ENCODE results near the gene SURF6. TPM values are rescaled to one million over a fixed set of nuclear protein-coding genes. Genes with fewer than 3 reads are reported as not detected.

The SURF6 gene
- total RNA-seq, 4 donors from 2014 or later, result 15.0 to 36.2 (median 27.5) TPM

GRCh38 chr9:133369422-133369821 is 33.4 kb upstream of the SURF6 start:
- Histone ChIP-seq H3K9me3 (no peaks in the 10 kb centered on the region), H3K4me1 (peaks cover 57 to 80% (median 70%) of the 10 kb centered on the region in 4 donors), H3K27me3 (no peaks in the 10 kb centered on the region), H3K36me3 (peaks cover 24 to 60% (median 51%) of the 10 kb centered on the region in 4 donors), H3K27ac (replicated peaks in 1 of 4) (no peak overlapping the region), H3K4me3 (no peak overlapping the region)
- DNase-seq (ENCODE audit: extremely low spot score), result no peak
- intact Hi-C loops (cut with DNase I), result no loop called here
- TF ChIP-seq CTCF (IDR thresholded peaks at IDR 0.05) (no peak), POLR2A (IDR thresholded peaks at IDR 0.05; ENCODE audit: low read depth) (no peak), POLR2AphosphoS5 (IDR thresholded peaks at IDR 0.05) (no peak), EP300 (IDR thresholded peaks at IDR 0.05) (no peak)
- 86% methylated on average over 6 of the region's 6 CpGs for WGBS

GRCh38 chr9:133368249-133368881 is 32.4 kb upstream of the SURF6 start:
- peaks cover 49 to 70% (median 60%) of the 10 kb centered on the region in 4 donors for H3K4me1 ChIP-seq
- H3K9me3 ChIP-seq, result no peaks in the 10 kb centered on the region
- H3K4me3 ChIP-seq, result no peak overlapping the region
- peaks cover 33 to 69% (median 60%) of the 10 kb centered on the region in 4 donors for H3K36me3 ChIP-seq
- no peak for TF ChIP-seq CTCF (IDR thresholded peaks at IDR 0.05)
- TF ChIP-seq POLR2AphosphoS5 (IDR thresholded peaks at IDR 0.05), result no peak
- no peak for TF ChIP-seq EP300 (IDR thresholded peaks at IDR 0.05)
- no peak for TF ChIP-seq POLR2A (IDR thresholded peaks at IDR 0.05; ENCODE audit: low read depth)
- no peak for DNase-seq (ENCODE audit: extremely low spot score)
- 66% methylated on average over 13 of the region's 18 CpGs for WGBS
- intact Hi-C loops (cut with DNase I), result no loop called here
- no peaks in the 10 kb centered on the region for H3K27me3 ChIP-seq
- no peak overlapping the region for H3K27ac ChIP-seq (replicated peaks in 1 of 4)

- H3K4me3 ChIP-seq, result no peak overlapping the region
- no peak overlapping the region for H3K27ac ChIP-seq (replicated peaks in 1 of 4)
- H3K4me1 ChIP-seq, result peaks cover 44 to 64% (median 54%) of the 10 kb centered on the region in 4 donors
- no peaks in the 10 kb centered on the region for H3K9me3 ChIP-seq
- intact Hi-C loops (cut with DNase I), result no loop called here
- TF ChIP-seq CTCF (IDR thresholded peaks at IDR 0.05), result no peak
- TF ChIP-seq EP300 (IDR thresholded peaks at IDR 0.05), result no peak
- TF ChIP-seq POLR2AphosphoS5 (IDR thresholded peaks at IDR 0.05), result no peak
- TF ChIP-seq POLR2A (IDR thresholded peaks at IDR 0.05; ENCODE audit: low read depth), result no peak
- WGBS, result 84% methylated on average over 6 of the region's 10 CpGs
- H3K27me3 ChIP-seq, result no peaks in the 10 kb centered on the region
- H3K36me3 ChIP-seq, result peaks cover 39 to 69% (median 60%) of the 10 kb centered on the region in 4 donors
- no peak for DNase-seq (ENCODE audit: extremely low spot score)
Observed at GRCh38 chr9:133367778-133368177, 31.8 kb upstream of the SURF6 start.

- peaks cover 39 to 58% (median 48%) of the 10 kb centered on the region in 4 donors for H3K4me1 ChIP-seq
- no peaks in the 10 kb centered on the region for H3K27me3 ChIP-seq
- no peak for DNase-seq (ENCODE audit: extremely low spot score)
- no peak overlapping the region for H3K27ac ChIP-seq (replicated peaks in 1 of 4)
- 85% methylated on average over 9 of the region's 22 CpGs for WGBS
- TF ChIP-seq CTCF (IDR thresholded peaks at IDR 0.05) (no peak), POLR2AphosphoS5 (IDR thresholded peaks at IDR 0.05) (no peak), EP300 (IDR thresholded peaks at IDR 0.05) (no peak), POLR2A (IDR thresholded peaks at IDR 0.05; ENCODE audit: low read depth) (no peak)
- no peaks in the 10 kb centered on the region for H3K9me3 ChIP-seq
- no peak overlapping the region for H3K4me3 ChIP-seq
- intact Hi-C loops (cut with DNase I), result no loop called here
- peaks cover 44 to 70% (median 63%) of the 10 kb centered on the region in 4 donors for H3K36me3 ChIP-seq
Observed at GRCh38 chr9:133367221-133367620, 31.2 kb upstream of the SURF6 start.
